Stimulated activated CD4-positive, alpha-beta T cell treated with anti-CD3 and anti-CD28 coated beads, TNF-alpha, amount 100 ng/mL, for 1 hour (primary cell): Measurements from ENCODE around the gene MFAP3L.

Experiments
- DNase-seq, 3 donors: peaks; one replicate each; pipeline ENCODE4 v3.0.0-alpha.2; 2020; ENCODE audit warnings: low read depth in 3 of 3, low spot score in 1 of 3

The MFAP3L gene

GRCh38 chr4:169993531-169993930 lies 32.7 kb downstream of the MFAP3L start:
- DNase-seq = no peak

GRCh38 chr4:169988252-169988651 lies 37.9 kb downstream of the MFAP3L start:
- DNase-seq = no peak

GRCh38 chr4:169987327-169988228 lies 38.6 kb downstream of the MFAP3L start:
- no peak for DNase-seq

GRCh38 chr4:169986369-169986768 lies 39.8 kb downstream of the MFAP3L start:
- no peak for DNase-seq

- no peak for DNase-seq
Measured at GRCh38 chr4:169985881-169986280, 40.3 kb downstream of the MFAP3L start.

- no peak for DNase-seq
Measured at GRCh38 chr4:169984745-169985144, 41.5 kb downstream of the MFAP3L start.

GRCh38 chr4:169984173-169984572 lies 42.0 kb downstream of the MFAP3L start:
- DNase-seq = no peak

GRCh38 chr4:169976951-169977350 lies 49.2 kb downstream of the MFAP3L start:
- DNase-seq = no peak

GRCh38 chr4:169975838-169976796 lies 50.1 kb downstream of the MFAP3L start:
- DNase-seq = no peak

- DNase-seq = no peak
Measured at GRCh38 chr4:169975131-169975837, 50.9 kb downstream of the MFAP3L start.

- DNase-seq = no peak
Measured at GRCh38 chr4:169971456-169972015, 54.7 kb downstream of the MFAP3L start.

- no peak for DNase-seq
Measured at GRCh38 chr4:169968999-169969398, 57.2 kb downstream of the MFAP3L start.

GRCh38 chr4:169963998-169964397 lies 62.2 kb downstream of the MFAP3L start:
- no peak for DNase-seq

- no peak for DNase-seq
Measured at GRCh38 chr4:169959254-169959653, 66.9 kb downstream of the MFAP3L start.

- no peak for DNase-seq
Measured at GRCh38 chr4:169958629-169959028, 67.6 kb downstream of the MFAP3L start.

- DNase-seq = no peak
Measured at GRCh38 chr4:169957785-169958184, 68.4 kb downstream of the MFAP3L start.

GRCh38 chr4:169956091-169956843 lies 69.9 kb downstream of the MFAP3L start:
- DNase-seq = no peak

GRCh38 chr4:169955521-169955920 lies 70.7 kb downstream of the MFAP3L start:
- DNase-seq = no peak

GRCh38 chr4:169952236-169953002 lies 73.8 kb downstream of the MFAP3L start:
- DNase-seq = no peak
